ENCODE data around the gene GEN1.

GEN1 gene

GRCh38 chr2:17740203-17740602 lies 13.7 kb upstream of the GEN1 start:
- no peaks in the 10 kb centered on the region for H3K4me1 Mint-ChIP-seq (ENCODE audit: low read depth)
- no peaks in the 10 kb centered on the region for H3K27me3 Mint-ChIP-seq (ENCODE audit: low read depth)
- no peaks in the 10 kb centered on the region for H3K9me3 Mint-ChIP-seq
- H3K27ac Mint-ChIP-seq, result no peak overlapping the region
- H3K4me3 Mint-ChIP-seq, result no peak overlapping the region
- peaks cover 29% of the 10 kb centered on the region for H3K36me3 Mint-ChIP-seq (ENCODE audit: low read depth)

- no peak overlapping the region for H3K27ac Mint-ChIP-seq
These were observed 6.1 kb upstream of the GEN1 start for GRCh38 chr2:17747684-17748452.

GRCh38 chr2:17748745-17749144 lies 5.2 kb upstream of the GEN1 start:
- Mint-ChIP-seq H3K4me1 (ENCODE audit: low read depth) (peaks cover 23% of the 10 kb centered on the region), H3K4me3 (no peak overlapping the region), H3K36me3 (ENCODE audit: low read depth) (peaks cover 12% of the 10 kb centered on the region), H3K27me3 (ENCODE audit: low read depth) (no peaks in the 10 kb centered on the region), H3K9me3 (no peaks in the 10 kb centered on the region), H3K27ac (no peak overlapping the region)

More at GRCh38 chr2:17747684-17748452, 6.1 kb upstream of the GEN1 start:
- no peaks in the 10 kb centered on the region for H3K27me3 Mint-ChIP-seq (ENCODE audit: low read depth)
- no peak overlapping the region for H3K4me3 Mint-ChIP-seq
- H3K9me3 Mint-ChIP-seq, result no peaks in the 10 kb centered on the region
- peaks cover 21% of the 10 kb centered on the region for H3K4me1 Mint-ChIP-seq (ENCODE audit: low read depth)
- peaks cover 12% of the 10 kb centered on the region for H3K36me3 Mint-ChIP-seq (ENCODE audit: low read depth)

- no peaks in the 10 kb centered on the region for H3K27me3 Mint-ChIP-seq (ENCODE audit: low read depth)
- no peaks in the 10 kb centered on the region for H3K9me3 Mint-ChIP-seq
- peaks cover 26% of the 10 kb centered on the region for H3K4me1 Mint-ChIP-seq (ENCODE audit: low read depth)
- peak overlapping the region; percentile 77 for H3K27ac Mint-ChIP-seq
- peak overlapping the region; percentile 57 for H3K4me3 Mint-ChIP-seq
- peaks cover 8% of the 10 kb centered on the region for H3K36me3 Mint-ChIP-seq (ENCODE audit: low read depth)
These were observed 4.0 kb upstream of the GEN1 start for GRCh38 chr2:17749753-17750438.

- Mint-ChIP-seq H3K36me3 (ENCODE audit: low read depth) (peaks cover 6% of the 10 kb centered on the region), H3K4me3 (peak overlapping the region; percentile 82), H3K27me3 (ENCODE audit: low read depth) (no peaks in the 10 kb centered on the region), H3K27ac (peak overlapping the region; percentile 34), H3K9me3 (no peaks in the 10 kb centered on the region), H3K4me1 (ENCODE audit: low read depth) (peaks cover 35% of the 10 kb centered on the region)
These were observed 1.7 kb upstream of the GEN1 start for GRCh38 chr2:17752246-17752645.

DNA sequence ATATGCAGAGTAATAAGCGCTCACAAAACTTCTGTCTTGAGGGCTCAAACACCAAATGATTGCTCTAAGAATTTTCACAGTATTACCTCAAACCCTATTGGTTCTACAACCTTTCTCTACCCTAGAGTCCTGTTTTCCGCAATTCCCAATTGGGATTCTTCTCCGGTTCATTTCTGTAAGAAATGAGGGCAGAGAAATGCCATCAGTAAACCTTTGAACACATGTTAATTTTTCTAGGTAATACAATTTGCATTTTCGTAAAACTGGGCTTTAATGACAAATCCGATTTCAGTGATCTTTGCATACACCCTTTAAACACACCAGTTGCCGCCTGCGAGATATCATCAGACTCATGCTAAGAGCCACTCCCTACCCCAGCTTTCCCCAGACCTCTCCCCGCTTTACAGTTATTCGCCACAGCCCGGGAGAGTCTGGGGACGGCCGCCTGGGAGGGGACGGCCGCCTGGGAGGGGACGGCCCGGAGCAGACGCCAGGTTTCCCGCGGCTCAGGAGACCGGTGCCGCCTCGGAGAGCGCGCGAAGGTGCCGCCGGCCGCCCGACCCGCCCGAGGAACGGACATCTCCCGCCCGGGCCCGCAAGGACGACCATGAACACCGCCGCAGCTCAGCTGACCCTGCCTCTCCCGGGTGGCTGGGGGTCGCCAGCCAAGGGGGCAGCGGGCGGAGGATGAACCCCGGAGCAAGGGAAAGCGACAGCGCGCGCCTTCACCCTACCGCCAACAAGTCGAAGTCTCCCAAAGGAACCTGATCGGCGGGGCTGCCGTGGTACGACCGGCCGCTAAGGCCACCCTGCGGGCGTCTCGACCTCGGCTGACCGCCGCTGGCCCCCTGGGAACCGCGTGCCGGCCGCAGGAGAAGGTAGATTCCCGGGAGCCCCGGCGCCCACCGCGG lies 791 bp upstream of the GEN1 start:
- H3K27me3 Mint-ChIP-seq (ENCODE audit: low read depth), result no peaks in the 10 kb centered on the region
- H3K4me1 Mint-ChIP-seq (ENCODE audit: low read depth), result peaks cover 38% of the 10 kb centered on the region
- peak overlapping the region; percentile 95 for H3K27ac Mint-ChIP-seq
- H3K9me3 Mint-ChIP-seq, result no peaks in the 10 kb centered on the region
- H3K4me3 Mint-ChIP-seq, result peak overlapping the region; percentile 82
- H3K36me3 Mint-ChIP-seq (ENCODE audit: low read depth), result peaks cover 4% of the 10 kb centered on the region

- H3K9me3 Mint-ChIP-seq, result no peaks in the 10 kb centered on the region
- peak overlapping the region; percentile 95 for H3K27ac Mint-ChIP-seq
- H3K4me3 Mint-ChIP-seq, result peak overlapping the region; percentile 82
- H3K27me3 Mint-ChIP-seq (ENCODE audit: low read depth), result no peaks in the 10 kb centered on the region
- H3K4me1 Mint-ChIP-seq (ENCODE audit: low read depth), result peaks cover 46% of the 10 kb centered on the region
- peaks cover 4% of the 10 kb centered on the region for H3K36me3 Mint-ChIP-seq (ENCODE audit: low read depth)
These were observed 961 bp downstream of the GEN1 start for GRCh38 chr2:17754773-17755425.

DNA sequence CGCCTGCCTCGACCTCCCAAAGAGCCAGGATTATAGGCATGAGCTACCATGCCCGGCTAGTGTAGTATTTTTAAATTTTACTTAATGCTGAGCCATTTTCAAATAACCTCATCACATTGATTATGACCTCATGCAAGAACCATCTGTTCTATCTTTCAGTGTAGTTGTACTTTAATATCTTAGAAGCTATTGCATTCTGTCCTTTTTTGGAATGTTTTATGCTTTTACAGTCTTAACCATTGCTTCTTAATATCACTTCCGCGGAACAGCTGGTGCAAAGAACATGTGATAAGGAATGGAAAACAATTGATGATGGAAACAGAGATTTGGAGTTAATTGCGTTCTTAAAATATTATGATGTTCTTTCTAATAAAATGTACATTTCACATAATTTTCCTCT lies 2.7 kb downstream of the GEN1 start:
- no peak overlapping the region for H3K4me3 Mint-ChIP-seq
- no peaks in the 10 kb centered on the region for H3K27me3 Mint-ChIP-seq (ENCODE audit: low read depth)
- no peaks in the 10 kb centered on the region for H3K9me3 Mint-ChIP-seq
- H3K27ac Mint-ChIP-seq, result no peak overlapping the region
- peaks cover 43% of the 10 kb centered on the region for H3K4me1 Mint-ChIP-seq (ENCODE audit: low read depth)
- peaks cover 4% of the 10 kb centered on the region for H3K36me3 Mint-ChIP-seq (ENCODE audit: low read depth)

- H3K9me3 Mint-ChIP-seq, result no peaks in the 10 kb centered on the region
- no peak overlapping the region for H3K27ac Mint-ChIP-seq
- H3K4me1 Mint-ChIP-seq (ENCODE audit: low read depth), result peaks cover 36% of the 10 kb centered on the region
- no peaks in the 10 kb centered on the region for H3K27me3 Mint-ChIP-seq (ENCODE audit: low read depth)
- no peak overlapping the region for H3K4me3 Mint-ChIP-seq
- H3K36me3 Mint-ChIP-seq (ENCODE audit: low read depth), result peaks cover 4% of the 10 kb centered on the region
These were observed 3.4 kb downstream of the GEN1 start for GRCh38 chr2:17757321-17757720.

GRCh38 chr2:17758118-17758517 lies 4.2 kb downstream of the GEN1 start:
- Mint-ChIP-seq H3K4me1 (ENCODE audit: low read depth) (peaks cover 29% of the 10 kb centered on the region), H3K27me3 (ENCODE audit: low read depth) (no peaks in the 10 kb centered on the region), H3K27ac (no peak overlapping the region), H3K9me3 (no peaks in the 10 kb centered on the region), H3K36me3 (ENCODE audit: low read depth) (peaks cover 5% of the 10 kb centered on the region), H3K4me3 (no peak overlapping the region)

DNA sequence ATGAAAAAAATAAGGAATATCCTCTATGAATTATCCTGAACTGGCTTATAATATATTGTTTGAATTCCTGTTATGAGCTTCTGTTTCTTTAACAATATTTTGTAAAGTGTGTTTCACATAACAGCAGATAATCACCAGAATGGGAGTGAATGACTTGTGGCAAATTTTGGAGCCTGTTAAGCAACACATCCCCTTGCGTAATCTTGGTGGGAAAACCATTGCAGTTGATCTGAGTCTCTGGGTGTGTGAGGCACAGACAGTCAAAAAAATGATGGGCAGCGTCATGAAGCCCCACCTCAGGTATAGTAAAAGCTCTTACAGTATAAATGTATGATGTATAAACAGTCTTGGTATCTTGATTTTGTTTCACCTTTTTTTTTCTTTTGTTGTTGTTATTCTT lies 5.9 kb downstream of the GEN1 start:
- no peaks in the 10 kb centered on the region for H3K27me3 Mint-ChIP-seq (ENCODE audit: low read depth)
- H3K9me3 Mint-ChIP-seq, result no peaks in the 10 kb centered on the region
- no peak overlapping the region for H3K4me3 Mint-ChIP-seq
- H3K27ac Mint-ChIP-seq, result no peak overlapping the region
- peaks cover 27% of the 10 kb centered on the region for H3K4me1 Mint-ChIP-seq (ENCODE audit: low read depth)
- H3K36me3 Mint-ChIP-seq (ENCODE audit: low read depth), result peaks cover 14% of the 10 kb centered on the region

DNA sequence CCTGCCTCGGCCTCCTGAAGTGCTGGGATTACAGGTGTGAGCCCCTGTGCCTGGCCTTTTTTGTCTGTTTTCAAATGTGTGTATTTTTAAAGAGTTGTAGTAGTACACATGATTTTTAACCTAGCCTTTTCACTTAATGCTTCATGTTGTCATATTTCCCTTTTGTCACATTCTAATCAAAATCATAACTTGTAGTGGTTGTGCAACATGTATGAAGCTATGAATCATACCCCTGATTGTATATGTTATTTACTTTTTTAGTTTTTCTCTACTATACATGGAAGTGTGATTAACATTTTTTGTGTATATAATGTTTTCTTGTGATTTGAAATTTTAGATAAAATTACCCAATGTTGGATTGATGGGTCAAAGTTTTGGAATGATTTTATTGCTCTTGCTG lies 8.5 kb downstream of the GEN1 start:
- Mint-ChIP-seq H3K9me3 (no peaks in the 10 kb centered on the region), H3K4me3 (no peak overlapping the region), H3K27me3 (ENCODE audit: low read depth) (no peaks in the 10 kb centered on the region), H3K27ac (no peak overlapping the region), H3K36me3 (ENCODE audit: low read depth) (peaks cover 14% of the 10 kb centered on the region), H3K4me1 (ENCODE audit: low read depth) (peaks cover 16% of the 10 kb centered on the region)

GRCh38 chr2:17763641-17764333 lies 9.8 kb downstream of the GEN1 start:
- Mint-ChIP-seq H3K4me3 (no peak overlapping the region), H3K9me3 (no peaks in the 10 kb centered on the region), H3K4me1 (ENCODE audit: low read depth) (peaks cover 8% of the 10 kb centered on the region), H3K36me3 (ENCODE audit: low read depth) (peaks cover 23% of the 10 kb centered on the region), H3K27ac (no peak overlapping the region), H3K27me3 (ENCODE audit: low read depth) (no peaks in the 10 kb centered on the region)

GRCh38 chr2:17765398-17765797 lies 11.5 kb downstream of the GEN1 start:
- no peaks in the 10 kb centered on the region for H3K9me3 Mint-ChIP-seq
- no peaks in the 10 kb centered on the region for H3K27me3 Mint-ChIP-seq (ENCODE audit: low read depth)
- no peak overlapping the region for H3K4me3 Mint-ChIP-seq
- H3K27ac Mint-ChIP-seq, result no peak overlapping the region
- H3K4me1 Mint-ChIP-seq (ENCODE audit: low read depth), result no peaks in the 10 kb centered on the region
- peaks cover 23% of the 10 kb centered on the region for H3K36me3 Mint-ChIP-seq (ENCODE audit: low read depth)

Data from T-helper 1 cell treated with Interleukin-12 subunit alpha and Interleukin-12 subunit beta and Interleukin-4 antibody, amounts not matched to agents 30 μg/mL and 1 μg/mL, for 36 hours (primary cell).